Putamen (tissue), 1 donor: ENCODE measurements around the gene KCNK13.
"Not testable (repeated sequence)": the region's sequence is repeated elsewhere in the genome, so short reads cannot be mapped to it uniquely, and the experiment has no call there.

ENCODE experiments used
- DNase-seq: peaks from one replicate; pipeline ENCODE4 v3.0.0-alpha.2; 2016; ENCODE audit warnings: low spot score

The KCNK13 gene

GRCh38 chr14:90061685-90062126, at the start of gene KCNK13:
TSS of gene KCNK13 (plus strand) at chr14:90061994. CDS start at chr14:90062206, 212 bp downstream.
- DNase-seq = no peak

GRCh38 chr14:90017371-90017770, 44.4 kb upstream of the KCNK13 start:
- DNase-seq = no peak

DNA sequence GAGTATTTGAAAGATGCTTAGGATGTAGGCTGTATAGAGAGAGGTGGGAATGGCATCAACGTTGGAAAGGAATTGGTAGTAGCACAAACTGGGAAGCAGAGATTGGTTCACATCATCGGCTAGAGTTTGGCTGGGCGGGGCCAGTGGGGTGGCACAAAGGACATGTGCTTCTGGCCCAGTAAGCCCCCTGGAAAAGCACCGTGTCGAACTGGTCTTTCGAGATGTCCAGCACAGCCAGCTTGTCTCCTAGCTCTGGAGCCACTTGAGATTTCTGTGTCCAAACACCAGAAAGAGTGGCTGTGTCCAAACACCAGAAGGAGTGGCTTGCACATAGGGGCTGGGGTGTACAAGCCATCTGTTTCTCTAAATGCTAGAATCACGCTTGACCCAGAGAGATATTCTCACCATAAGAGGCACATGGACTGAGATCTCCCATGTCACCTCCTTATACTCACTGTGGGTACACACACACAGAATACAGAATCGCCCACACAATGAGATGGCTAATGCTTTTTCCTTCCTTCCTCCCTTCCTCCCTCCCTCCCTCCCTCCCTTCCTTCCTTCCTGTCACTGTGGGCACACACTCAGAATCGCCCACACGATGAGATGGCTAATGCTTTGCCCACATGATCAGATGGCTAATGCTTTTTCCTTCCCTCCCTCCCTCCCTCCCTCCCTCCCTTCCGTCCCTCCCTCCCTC, 41.8 kb upstream of the KCNK13 start:
- DNase-seq = peak; percentile 55

- DNase-seq = no peak
Observed at GRCh38 chr14:90023176-90023896, 38.5 kb upstream of the KCNK13 start.

DNA sequence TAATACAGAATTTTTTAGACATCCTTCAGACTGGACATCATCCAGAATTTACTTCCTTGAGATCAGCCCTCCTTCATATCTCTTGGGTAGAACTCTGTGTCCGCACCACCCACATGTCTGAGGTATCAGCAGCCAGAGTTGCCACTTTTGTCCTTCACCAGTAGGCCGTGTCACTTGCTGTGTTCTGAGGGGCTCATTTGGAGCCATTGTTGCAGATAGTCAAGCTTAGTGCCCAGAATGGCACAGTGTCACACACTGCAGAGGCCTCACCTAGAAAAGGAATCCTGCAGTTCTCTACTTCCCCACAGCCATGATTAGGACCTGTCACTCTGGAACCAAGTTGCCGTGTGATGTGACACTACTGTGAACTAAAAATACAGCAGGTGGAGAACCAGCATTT, 36.9 kb upstream of the KCNK13 start:
- no peak for DNase-seq

DNA sequence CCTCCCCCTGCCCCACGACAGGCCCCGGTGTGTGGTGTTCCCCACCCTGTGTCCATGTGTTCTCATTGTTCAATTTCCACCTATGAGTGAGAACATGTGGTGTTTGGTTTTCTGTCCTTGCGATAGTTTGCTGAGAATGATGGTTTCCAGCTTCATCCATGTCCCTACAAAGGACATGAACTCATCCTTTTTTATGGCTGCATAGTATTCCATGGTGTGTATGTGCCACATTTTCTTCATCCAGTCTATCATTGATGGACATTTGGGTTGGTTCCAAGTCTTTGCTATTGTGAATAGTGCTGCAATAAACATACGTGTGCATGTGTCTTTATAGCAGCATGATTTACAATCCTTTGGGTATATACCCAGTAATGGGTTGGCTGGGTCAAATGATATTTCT, 35.2 kb upstream of the KCNK13 start:
- not testable (repeated sequence) for DNase-seq

DNA sequence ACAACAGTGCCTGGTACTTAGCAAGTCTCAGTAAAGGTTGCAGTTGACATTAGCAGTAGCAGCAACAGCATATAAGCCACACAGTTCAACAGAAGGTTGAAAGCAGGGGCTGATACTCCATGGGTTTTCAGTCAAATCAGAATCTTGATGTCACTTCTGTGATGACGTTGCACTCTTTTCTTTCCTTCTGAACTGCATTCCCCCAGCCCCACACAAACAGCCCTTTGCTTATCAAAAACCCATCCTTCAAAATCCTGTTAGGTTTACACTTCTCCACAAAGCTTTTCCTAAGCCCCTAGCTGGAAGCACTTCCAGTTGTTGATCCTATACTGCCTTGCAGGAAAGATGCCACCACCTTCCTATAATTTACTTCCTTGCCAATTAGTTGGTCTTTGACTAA, 34.0 kb upstream of the KCNK13 start:
- DNase-seq = no peak

GRCh38 chr14:90034156-90034555, 27.6 kb upstream of the KCNK13 start:
- no peak for DNase-seq

- no peak for DNase-seq
Observed at GRCh38 chr14:90034835-90035525, 26.8 kb upstream of the KCNK13 start.

GRCh38 chr14:90039253-90040010, 22.4 kb upstream of the KCNK13 start:
- DNase-seq = peak; percentile 23

GRCh38 chr14:90040411-90040810, 21.4 kb upstream of the KCNK13 start:
- no peak for DNase-seq

- no peak for DNase-seq
Observed at GRCh38 chr14:90042496-90043252, 19.1 kb upstream of the KCNK13 start.

DNA sequence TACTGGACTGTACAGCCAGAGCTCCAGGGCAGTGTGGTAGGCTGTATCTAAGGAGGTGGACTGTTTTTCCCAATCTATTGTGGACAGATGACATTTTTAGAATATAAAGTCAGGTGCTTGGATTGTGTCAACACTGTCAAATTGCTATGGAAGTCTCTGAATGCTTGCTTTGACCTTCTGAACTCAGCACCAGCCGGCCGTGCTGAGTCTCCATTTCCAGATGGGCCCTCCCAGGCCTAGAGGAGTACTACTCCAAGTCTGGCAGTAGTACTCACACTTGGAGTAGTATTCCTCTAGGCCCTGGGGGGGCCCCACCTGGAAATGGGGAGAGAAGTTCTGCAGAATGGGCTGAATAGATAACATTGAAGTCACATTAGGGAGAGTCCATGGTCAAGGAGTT, 16.2 kb upstream of the KCNK13 start:
- no peak for DNase-seq

DNA sequence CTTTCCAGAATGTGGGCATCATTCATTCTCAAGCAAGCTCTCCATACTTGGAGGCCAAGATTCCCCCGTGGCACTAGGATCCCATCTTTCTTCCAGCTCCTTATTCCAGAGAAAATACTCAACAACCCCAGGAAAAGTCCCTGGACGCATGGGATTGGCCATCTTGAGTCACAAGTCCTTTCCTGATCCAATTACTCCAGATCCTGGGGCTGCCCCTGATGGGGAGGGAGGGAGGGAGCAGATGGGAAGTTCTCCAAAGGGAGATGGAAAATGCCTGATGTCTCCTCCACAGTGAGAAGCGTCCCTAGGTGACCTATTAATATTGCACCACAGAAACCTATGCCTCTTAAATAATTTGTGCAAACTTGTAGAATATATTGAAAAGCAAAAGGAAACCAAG, 12.4 kb upstream of the KCNK13 start:
- DNase-seq = no peak

- DNase-seq = no peak
Observed at GRCh38 chr14:90050271-90050670, 11.5 kb upstream of the KCNK13 start.

GRCh38 chr14:90053044-90053443, 8.8 kb upstream of the KCNK13 start:
- no peak for DNase-seq

- no peak for DNase-seq
Observed at GRCh38 chr14:90054803-90055202, 7.0 kb upstream of the KCNK13 start.

DNA sequence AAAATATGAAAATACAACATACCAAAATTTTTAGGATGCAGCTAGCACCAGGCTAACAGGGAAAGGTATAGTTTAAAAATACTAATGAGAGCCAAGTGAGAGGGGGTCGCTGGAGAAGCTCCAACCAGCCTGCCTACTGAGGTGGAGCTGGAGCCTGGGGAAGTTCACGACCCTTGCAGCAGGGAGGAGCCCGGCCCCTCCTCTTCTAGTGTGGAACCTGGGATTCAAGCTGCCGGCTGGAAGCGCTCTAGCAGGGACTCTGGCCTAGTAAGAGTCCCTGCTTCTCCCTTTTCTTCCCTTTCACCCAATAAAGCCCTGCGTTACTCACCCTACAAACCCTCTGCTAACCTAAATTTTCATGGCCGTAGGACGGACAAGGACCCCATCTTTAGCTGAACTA, 5.0 kb upstream of the KCNK13 start:
- no peak for DNase-seq

- no peak for DNase-seq
Observed at GRCh38 chr14:90058876-90059458, 2.8 kb upstream of the KCNK13 start.

DNA sequence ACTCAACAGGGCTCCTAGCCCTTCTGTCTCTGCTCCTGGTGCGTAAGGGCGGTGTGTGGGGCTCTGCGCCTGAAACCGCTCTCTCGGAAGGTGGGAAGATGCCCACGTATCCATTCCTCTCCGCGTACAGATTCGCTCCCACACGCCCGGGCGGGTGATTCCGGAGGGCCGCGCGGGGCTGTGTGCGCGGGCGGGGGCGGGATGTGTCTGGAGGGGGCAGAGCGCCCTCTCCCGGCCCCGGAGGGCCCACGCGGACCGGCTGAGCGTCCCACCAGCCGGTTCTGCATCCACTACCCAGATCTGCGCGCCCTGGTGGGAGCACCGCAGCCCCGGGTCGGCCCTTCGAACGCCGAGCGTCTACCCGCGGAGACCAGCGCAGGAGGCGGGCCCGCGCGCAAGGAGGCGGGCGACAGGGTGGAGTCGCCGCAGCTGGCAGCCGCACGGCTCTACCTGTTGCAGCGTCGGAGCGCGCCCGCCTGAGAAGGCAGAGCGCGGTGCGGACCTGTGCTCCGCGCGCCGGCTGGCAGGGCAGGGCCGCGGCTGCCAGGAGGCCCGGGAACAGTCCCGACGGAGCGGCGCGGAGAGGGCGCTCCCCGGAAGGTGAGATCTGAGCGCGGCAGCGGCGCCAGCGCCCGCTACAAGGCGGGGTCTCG, 1.4 kb upstream of the KCNK13 start:
- peak; percentile 68 for DNase-seq
